HepG2 (cell line): ENCODE measurements around the gene HELZ. TPM values are rescaled to one million over a fixed set of nuclear protein-coding genes. Genes with fewer than 3 reads are reported as not detected.
"Not testable (repeated sequence)": the region's sequence is repeated elsewhere in the genome, so short reads cannot be mapped to it uniquely, and the experiment has no call there.

Experiments
- ATAC-seq: fragments of 200-7000 bp; cut with Tn5 transposase; 3 replicates; pipeline ENCODE4 v1.9.1; 2020; ENCODE audit warnings: mild to moderate bottlenecking, moderate library complexity
- BruUV-seq: library from RNA; stranded (reverse); fragments of 400-500 nt; replicated peaks from 2 replicates; lab custom pipeline; 2021; lab: Mats Ljungman, UMichigan
- CTCF ChIA-PET: fragments of 300-600 bp; formaldehyde crosslinking; extraction: SDS; loops from one replicate; lab custom pipeline; 2021; ENCODE audit warnings: low total read pairs, inconsistent platforms, low intra/inter-chr PET ratio; lab: Yijun Ruan, JAX
- POLR2A ChIA-PET: fragments of 350-600 bp; sonication (Branson Sonifier 250); formaldehyde crosslinking; loops from one replicate; lab custom pipeline; 2020; ENCODE audit warnings: antibody characterized with exemption, inconsistent platforms; lab: Yijun Ruan, JAX
- DNase-seq: peaks from one replicate; pipeline ENCODE4 v3.0.0-alpha.2; 2015; ENCODE audit warnings: low spot score
- FAIRE-seq: peaks from 3 replicates; lab custom pipeline; 2011; peaks lifted over from hg19 to GRCh38; lab: Jason Lieb, UNC
- H2AFZ ChIP-seq: one replicate; pipeline ENCODE4 v1.6.1; 2011; ENCODE audit warnings: low read length, inconsistent platforms
- H3K27ac ChIP-seq: fragments of 300-600 bp; 3 replicates; pipeline ENCODE4 v1.8.0; 2011; ENCODE audit warnings: mixed run types, mild to moderate bottlenecking, mixed read lengths, low read length, inconsistent platforms; ENCODE audit not compliant: insufficient read depth; ENCODE audit errors: extremely low read length
- H3K27me3 ChIP-seq, 2 experiments: fragments of 200-600 bp in 1 of 2; 2 replicates in 1 of 2; 3 replicates in 1 of 2; pipeline versions ENCODE4 v1.6.0 to v1.8.0; 2011; ENCODE audit warnings: low read length in 2 of 2, mild to moderate bottlenecking in 2 of 2, moderate library complexity in 2 of 2, inconsistent platforms in 1 of 2; ENCODE audit not compliant: insufficient read depth in 2 of 2, control insufficient read depth in 1 of 2
- H3K36me3 ChIP-seq, 2 experiments: fragments of 200-600 bp in 1 of 2; replicated peaks in 1 of 2; 2 replicates in 1 of 2; 3 replicates in 1 of 2; pipeline versions ENCODE4 v1.5.1 to v1.8.0; 2011; ENCODE audit warnings: low read length in 2 of 2, inconsistent platforms in 1 of 2; ENCODE audit not compliant: insufficient read depth in 2 of 2, control insufficient read depth in 1 of 2
- H3K4me1 ChIP-seq: 2 replicates; pipeline ENCODE4 v1.5.1; 2012; ENCODE audit warnings: low read length, inconsistent platforms; ENCODE audit not compliant: insufficient read depth
- H3K4me2 ChIP-seq: 2 replicates; pipeline ENCODE4 v1.6.0; 2011; ENCODE audit warnings: low read depth, low read length, inconsistent platforms
- H3K4me3 ChIP-seq, 3 experiments: fragments of 200-600 bp in 1 of 3; sonication (generic), shearing (Covaris generic) in 1 of 3; replicated peaks in 1 of 3; 2 replicates each; pipeline ENCODE4 v1.5.1; 2011 to 2016; ENCODE audit warnings: low read length in 3 of 3, inconsistent platforms in 2 of 3, low read depth in 2 of 3, mild to moderate bottlenecking in 2 of 3, control low read depth in 1 of 3, mixed read lengths in 1 of 3; ENCODE audit not compliant: insufficient read depth in 1 of 3
- H3K79me2 ChIP-seq: one replicate; pipeline ENCODE4 v1.6.1; 2011; ENCODE audit warnings: low read length, inconsistent platforms; ENCODE audit not compliant: insufficient read depth
- H3K9ac ChIP-seq: 2 replicates; pipeline ENCODE4 v1.6.0; 2011; ENCODE audit warnings: mild to moderate bottlenecking, low read depth, low read length, inconsistent platforms; ENCODE audit not compliant: insufficient read depth
- H3K9me3 ChIP-seq: 2 replicates; pipeline ENCODE4 v1.5.1; 2012; ENCODE audit warnings: mild to moderate bottlenecking, low read length
- H4K20me1 ChIP-seq: 2 replicates; pipeline ENCODE4 v1.6.0; 2011; ENCODE audit warnings: inconsistent platforms, mild to moderate bottlenecking, low read length, moderate library complexity; ENCODE audit not compliant: insufficient read depth
- KLF11 ChIP-seq: IDR thresholded peaks from 2 replicates; pipeline ENCODE4 v1.6.1; 2016; ENCODE audit warnings: missing compliant biosample characterization
- SRSF9 ChIP-seq: fragments of 200-400 bp; formaldehyde crosslinking; IDR thresholded peaks from 2 replicates; pipeline ENCODE4 v1.6.1; 2018; ENCODE audit warnings: borderline replicate concordance, mild to moderate bottlenecking, low read depth, low read length; ENCODE audit not compliant: insufficient read depth, poor library complexity, severe bottlenecking
- WGBS: methylation state at CpG from one replicate; pipeline ENCODE4 v1.1.6; 2017; ENCODE audit warnings: low lambda C conversion rate; 5-methylcytosine and 5-hydroxymethylcytosine counted together
- in situ Hi-C: cut with HindIII; loops from 2 replicates; pipeline ENCODE4 v1.10.0; 2017; ENCODE audit warnings: low pct_unique_long_range_greater_than_20kb; ENCODE audit not compliant: extremely low pct_ligation_motif_present
- intact Hi-C: fragments of 100-400 bp; cut with micrococcal nuclease; formaldehyde crosslinking; loops from one replicate; pipeline ENCODE4 v1.10.0; 2022; ENCODE audit not compliant: unreplicated experiment
- polyA plus RNA-seq, 8 experiments: library from polyadenylated mRNA; depleted of rRNA in 3 of 8; stranded (reverse) in 7 of 8; unstranded in 1 of 8; fragments of >200 nt; fragmentation: Illumina TruSeq in 4 of 8; extraction: Trizol in 4 of 8; gene quantifications; 2 replicates each; pipeline versions ENCODE4 v1.2.1 to v1.2.3, GENCODE V29; 2011 to 2016; ENCODE audit warnings: low read depth in 4 of 8, missing spikeins in 1 of 8, mixed read lengths in 1 of 8; ENCODE audit not compliant: insufficient read depth in 1 of 8
- total RNA-seq, 5 experiments: library from RNA; depleted of rRNA; stranded (reverse); fragments of >200 nt; fragmentation: Illumina TruSeq; extraction: Trizol; gene quantifications; 2 replicates each; pipeline ENCODE4 v1.2.3, GENCODE V29; 2016; ENCODE audit warnings: low read depth in 1 of 5
- TF ChIP-seq, protein P1 (sequence below): sonication (generic); formaldehyde crosslinking; IDR thresholded peaks from 2 replicates; pipeline ENCODE4 v1.4.0; 2020; ENCODE audit warnings: missing genetic modification reagents, borderline replicate concordance

HELZ gene
- total and polyA plus RNA-seq, 2 of the 13 experiments (the other 11 are each of a cell fraction or from before 2014, with no cell fraction given), result 35.3 to 52.4 TPM

- TF ChIP-seq, protein P1, sequence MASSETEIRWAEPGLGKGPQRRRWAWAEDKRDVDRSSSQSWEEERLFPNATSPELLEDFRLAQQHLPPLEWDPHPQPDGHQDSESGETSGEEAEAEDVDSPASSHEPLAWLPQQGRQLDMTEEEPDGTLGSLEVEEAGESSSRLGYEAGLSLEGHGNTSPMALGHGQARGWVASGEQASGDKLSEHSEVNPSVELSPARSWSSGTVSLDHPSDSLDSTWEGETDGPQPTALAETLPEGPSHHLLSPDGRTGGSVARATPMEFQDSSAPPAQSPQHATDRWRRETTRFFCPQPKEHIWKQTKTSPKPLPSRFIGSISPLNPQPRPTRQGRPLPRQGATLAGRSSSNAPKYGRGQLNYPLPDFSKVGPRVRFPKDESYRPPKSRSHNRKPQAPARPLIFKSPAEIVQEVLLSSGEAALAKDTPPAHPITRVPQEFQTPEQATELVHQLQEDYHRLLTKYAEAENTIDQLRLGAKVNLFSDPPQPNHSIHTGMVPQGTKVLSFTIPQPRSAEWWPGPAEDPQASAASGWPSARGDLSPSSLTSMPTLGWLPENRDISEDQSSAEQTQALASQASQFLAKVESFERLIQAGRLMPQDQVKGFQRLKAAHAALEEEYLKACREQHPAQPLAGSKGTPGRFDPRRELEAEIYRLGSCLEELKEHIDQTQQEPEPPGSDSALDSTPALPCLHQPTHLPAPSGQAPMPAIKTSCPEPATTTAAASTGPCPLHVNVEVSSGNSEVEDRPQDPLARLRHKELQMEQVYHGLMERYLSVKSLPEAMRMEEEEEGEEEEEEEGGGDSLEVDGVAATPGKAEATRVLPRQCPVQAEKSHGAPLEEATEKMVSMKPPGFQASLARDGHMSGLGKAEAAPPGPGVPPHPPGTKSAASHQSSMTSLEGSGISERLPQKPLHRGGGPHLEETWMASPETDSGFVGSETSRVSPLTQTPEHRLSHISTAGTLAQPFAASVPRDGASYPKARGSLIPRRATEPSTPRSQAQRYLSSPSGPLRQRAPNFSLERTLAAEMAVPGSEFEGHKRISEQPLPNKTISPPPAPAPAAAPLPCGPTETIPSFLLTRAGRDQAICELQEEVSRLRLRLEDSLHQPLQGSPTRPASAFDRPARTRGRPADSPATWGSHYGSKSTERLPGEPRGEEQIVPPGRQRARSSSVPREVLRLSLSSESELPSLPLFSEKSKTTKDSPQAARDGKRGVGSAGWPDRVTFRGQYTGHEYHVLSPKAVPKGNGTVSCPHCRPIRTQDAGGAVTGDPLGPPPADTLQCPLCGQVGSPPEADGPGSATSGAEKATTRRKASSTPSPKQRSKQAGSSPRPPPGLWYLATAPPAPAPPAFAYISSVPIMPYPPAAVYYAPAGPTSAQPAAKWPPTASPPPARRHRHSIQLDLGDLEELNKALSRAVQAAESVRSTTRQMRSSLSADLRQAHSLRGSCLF, result no peak
- TF ChIP-seq SRSF9, result no peak
Measured at GRCh38 chr17:67290244-67290643, 45.2 kb upstream of the HELZ start (continued).

GRCh38 chr17:67289181-67289876 is 44.3 kb upstream of the HELZ start:
- peak overlapping the region; percentile 46 for H3K4me2 ChIP-seq
- no peak for DNase-seq
- no peaks in the 10 kb centered on the region for H3K9me3 ChIP-seq
- H3K4me1 ChIP-seq, result peaks cover 17% of the 10 kb centered on the region
- H3K27ac ChIP-seq, result no peak overlapping the region
- CTCF ChIA-PET, result no interaction called here
- TF ChIP-seq KLF11 (CRISPR knock-in tag), result no peak
- no peaks in the 10 kb centered on the region for H3K36me3 ChIP-seq
- intact Hi-C loops, result no loop called here
- peak; percentile 22; the same call in 1 of the 3 replicates for ATAC-seq
- FAIRE-seq, result no peak
- H3K27me3 ChIP-seq, result no peaks in the 10 kb centered on the region; a peak in 1 of 5 replicates
- 30% methylated on average over 14 of the region's 14 CpGs for WGBS
- H3K9ac ChIP-seq, result no peak overlapping the region
- no TSS peak for BruUV-seq
- H2AFZ ChIP-seq, result peak overlapping the region; percentile 15
- no peaks in the 10 kb centered on the region for H3K79me2 ChIP-seq
- POLR2A ChIA-PET, result interaction anchor here (0.6 to 0.8 kb wide), 2 partner anchors 11 to 42 kb away, joined by 3 read pairs; no protein-coding TSS in a partner anchor
- in situ Hi-C loops, result no loop called here
- H3K4me3 ChIP-seq, result no peak overlapping the region
- no peaks in the 10 kb centered on the region for H4K20me1 ChIP-seq

- H3K27ac ChIP-seq, H3K36me3 ChIP-seq, H2AFZ ChIP-seq, H3K79me2 ChIP-seq, CTCF ChIA-PET, H3K9me3 ChIP-seq, POLR2A ChIA-PET, H3K4me2 ChIP-seq, H3K9ac ChIP-seq, in situ Hi-C loops, DNase-seq, BruUV-seq, intact Hi-C loops, H3K4me1 ChIP-seq, FAIRE-seq, H3K4me3 ChIP-seq, H4K20me1 ChIP-seq, H3K27me3 ChIP-seq, ATAC-seq: not testable (repeated sequence)
- 70% methylated on average over 3 of the region's 3 CpGs for WGBS
Measured at GRCh38 chr17:67286826-67287225, 41.8 kb upstream of the HELZ start.
